GM13977 (cell line): ENCODE results near the gene ATOSA.

Experiments
- DNase-seq: peaks from one replicate; pipeline ENCODE4 v3.0.0; 2012; ENCODE audit warnings: low spot score
- CTCF ChIP-seq: IDR thresholded peaks from 2 replicates; pipeline ENCODE4 v1.5.1; 2012; ENCODE audit warnings: mild to moderate bottlenecking, control low read depth; ENCODE audit not compliant: insufficient read depth; ENCODE audit errors: extremely low read depth, missing control alignments
- in situ Hi-C: fragments of 300-500 bp; cut with MboI; formaldehyde crosslinking; loops from one replicate; pipeline ENCODE4 v1.12.0; 2022; ENCODE audit warnings: low sequenced_read_pairs, low pct_unique_long_range_greater_than_20kb, mixed read lengths, inconsistent platforms; ENCODE audit not compliant: unreplicated experiment

The ATOSA gene

GRCh38 chr15:52683580-52683979 lies 4.4 kb upstream of the ATOSA start:
- in situ Hi-C loops, result no loop called here
- peak; percentile 46 for DNase-seq
- TF ChIP-seq CTCF, result no peak

GRCh38 chr15:52682781-52683180 lies 3.6 kb upstream of the ATOSA start:
- no peak for TF ChIP-seq CTCF
- in situ Hi-C loops, result no loop called here
- DNase-seq, result peak; percentile 19

GRCh38 chr15:52682200-52682599 lies 3.0 kb upstream of the ATOSA start:
- in situ Hi-C loops, result no loop called here
- no peak for TF ChIP-seq CTCF
- no peak for DNase-seq

GRCh38 chr15:52681441-52681840 lies 2.3 kb upstream of the ATOSA start:
- DNase-seq, result no peak
- TF ChIP-seq CTCF, result no peak
- in situ Hi-C loops, result no loop called here

- TF ChIP-seq CTCF, result no peak
- no peak for DNase-seq
- in situ Hi-C loops, result no loop called here
Measured at GRCh38 chr15:52680761-52681160, 1.6 kb upstream of the ATOSA start.

- no peak for TF ChIP-seq CTCF
- in situ Hi-C loops, result no loop called here
- DNase-seq, result no peak
Measured at GRCh38 chr15:52680041-52680391, 828 bp upstream of the ATOSA start.
